22Rv1 (cell line): ENCODE measurements around the gene RABGAP1L.
"Not testable (repeated sequence)": the region's sequence is repeated elsewhere in the genome, so short reads cannot be mapped to it uniquely, and the experiment has no call there.

Experiments
- H3K27ac ChIP-seq: fragments of 450-650 bp; 2 replicates; pipeline ENCODE4 v1.5.1; 2017
- ZFX ChIP-seq: fragments of 450-650 bp; IDR thresholded peaks from 2 replicates; pipeline ENCODE4 v1.6.1; 2017; ENCODE audit warnings: antibody characterized with exemption, borderline replicate concordance
- TF ChIP-seq, protein P1 (sequence below): fragments of 450-650 bp; IDR thresholded peaks from 2 replicates; pipeline ENCODE4 v1.5.1; 2017; ENCODE audit warnings: mild to moderate bottlenecking

RABGAP1L gene

DNA sequence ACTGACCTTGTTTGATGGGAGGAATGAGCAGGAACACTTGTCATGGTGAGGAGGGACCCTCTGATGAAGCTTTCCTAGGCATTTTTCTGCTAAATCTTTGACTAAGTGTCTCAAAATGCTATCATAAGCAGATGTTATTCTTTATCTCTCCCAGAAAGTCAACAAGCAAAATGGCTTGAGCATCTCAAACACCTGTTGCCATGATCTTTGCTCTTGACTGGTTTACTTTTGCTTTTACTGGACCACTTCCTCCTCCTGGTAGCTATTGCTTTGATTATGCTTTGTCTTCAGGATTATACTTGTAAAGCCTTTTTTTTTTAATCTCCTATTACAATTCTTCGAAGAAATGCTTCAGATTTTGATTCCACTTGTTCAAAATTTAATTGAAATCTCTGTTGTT is 445.9 kb downstream of the RABGAP1L start:
- no peak for TF ChIP-seq ZFX
- TF ChIP-seq, protein P1, sequence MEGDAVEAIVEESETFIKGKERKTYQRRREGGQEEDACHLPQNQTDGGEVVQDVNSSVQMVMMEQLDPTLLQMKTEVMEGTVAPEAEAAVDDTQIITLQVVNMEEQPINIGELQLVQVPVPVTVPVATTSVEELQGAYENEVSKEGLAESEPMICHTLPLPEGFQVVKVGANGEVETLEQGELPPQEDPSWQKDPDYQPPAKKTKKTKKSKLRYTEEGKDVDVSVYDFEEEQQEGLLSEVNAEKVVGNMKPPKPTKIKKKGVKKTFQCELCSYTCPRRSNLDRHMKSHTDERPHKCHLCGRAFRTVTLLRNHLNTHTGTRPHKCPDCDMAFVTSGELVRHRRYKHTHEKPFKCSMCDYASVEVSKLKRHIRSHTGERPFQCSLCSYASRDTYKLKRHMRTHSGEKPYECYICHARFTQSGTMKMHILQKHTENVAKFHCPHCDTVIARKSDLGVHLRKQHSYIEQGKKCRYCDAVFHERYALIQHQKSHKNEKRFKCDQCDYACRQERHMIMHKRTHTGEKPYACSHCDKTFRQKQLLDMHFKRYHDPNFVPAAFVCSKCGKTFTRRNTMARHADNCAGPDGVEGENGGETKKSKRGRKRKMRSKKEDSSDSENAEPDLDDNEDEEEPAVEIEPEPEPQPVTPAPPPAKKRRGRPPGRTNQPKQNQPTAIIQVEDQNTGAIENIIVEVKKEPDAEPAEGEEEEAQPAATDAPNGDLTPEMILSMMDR = no peak
- no peak overlapping the region for H3K27ac ChIP-seq

DNA sequence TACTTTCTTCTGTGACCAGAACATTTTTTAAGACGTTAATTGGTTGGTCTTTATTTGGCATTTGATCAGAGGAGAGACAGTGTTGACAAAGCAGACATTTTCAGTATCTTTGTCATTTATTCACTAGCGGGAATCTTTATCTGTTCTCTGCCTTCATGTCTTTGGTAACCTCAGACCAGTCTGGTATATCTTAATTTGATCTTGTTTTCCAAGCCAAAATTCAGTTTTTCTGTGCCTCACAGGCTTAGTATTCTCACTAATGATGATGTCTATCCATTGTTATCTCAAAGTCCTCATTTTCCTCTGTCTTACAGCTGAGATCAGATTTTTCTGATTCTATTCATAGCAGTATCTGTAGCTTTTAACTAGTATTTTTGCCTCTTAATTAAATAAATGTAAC is 447.2 kb downstream of the RABGAP1L start:
- TF ChIP-seq, protein P1 = no peak
- TF ChIP-seq ZFX = no peak
- H3K27ac ChIP-seq = no peak overlapping the region

DNA sequence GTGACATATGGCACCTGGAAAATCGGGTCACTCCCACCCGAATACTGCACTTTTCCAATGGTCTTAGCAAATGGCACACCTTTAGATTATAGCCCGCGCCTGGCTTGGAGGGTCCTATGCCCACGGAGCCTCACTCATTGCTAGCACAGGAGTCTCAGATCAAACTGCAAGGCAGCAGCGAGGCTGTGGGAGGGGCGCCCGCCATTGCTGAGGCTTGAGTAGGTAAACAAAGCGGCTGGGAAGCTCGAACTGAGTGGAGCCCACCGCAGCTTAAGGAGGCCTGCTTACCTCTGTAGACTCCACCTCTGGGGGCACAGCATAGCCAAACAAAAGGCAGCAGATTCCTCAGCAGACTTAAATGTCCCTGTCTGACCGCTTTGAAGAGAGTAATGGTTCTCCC is 458.6 kb downstream of the RABGAP1L start:
- not testable (repeated sequence) for H3K27ac ChIP-seq

DNA sequence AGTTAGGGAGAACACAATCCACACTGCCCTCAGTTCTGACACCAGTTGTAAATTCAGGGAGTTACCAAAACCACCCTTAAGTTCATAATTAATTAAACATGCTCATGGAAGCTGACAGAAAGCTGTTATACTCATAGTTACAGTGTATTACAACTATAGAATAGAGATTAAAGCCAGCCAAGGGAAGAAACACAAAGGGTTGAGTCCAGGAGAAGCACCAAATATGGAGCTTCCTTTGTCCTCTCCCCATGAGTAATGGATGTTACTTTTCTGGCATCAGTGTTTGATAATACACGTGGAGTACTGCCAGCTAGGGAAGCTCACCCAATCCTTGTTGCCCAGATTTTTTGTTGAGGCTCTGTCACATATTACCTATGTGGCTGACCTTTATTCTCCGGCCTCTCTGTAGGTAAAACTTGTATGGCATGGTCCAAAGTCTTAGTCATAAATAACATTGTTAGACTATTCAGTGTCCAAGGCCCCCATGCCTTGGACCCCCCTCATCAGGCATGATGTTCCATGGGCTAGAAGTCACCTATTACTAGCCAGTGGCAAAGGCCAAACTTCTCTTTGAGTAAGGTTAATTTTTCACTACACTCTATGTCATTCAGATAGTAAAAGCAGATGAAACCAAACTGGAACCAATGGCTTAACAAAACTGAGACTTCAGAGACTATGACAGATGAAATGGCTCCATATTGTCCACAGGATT is 464.2 kb downstream of the RABGAP1L start:
- no peak for TF ChIP-seq ZFX
- TF ChIP-seq, protein P1 = no peak
- H3K27ac ChIP-seq = no peak overlapping the region

DNA sequence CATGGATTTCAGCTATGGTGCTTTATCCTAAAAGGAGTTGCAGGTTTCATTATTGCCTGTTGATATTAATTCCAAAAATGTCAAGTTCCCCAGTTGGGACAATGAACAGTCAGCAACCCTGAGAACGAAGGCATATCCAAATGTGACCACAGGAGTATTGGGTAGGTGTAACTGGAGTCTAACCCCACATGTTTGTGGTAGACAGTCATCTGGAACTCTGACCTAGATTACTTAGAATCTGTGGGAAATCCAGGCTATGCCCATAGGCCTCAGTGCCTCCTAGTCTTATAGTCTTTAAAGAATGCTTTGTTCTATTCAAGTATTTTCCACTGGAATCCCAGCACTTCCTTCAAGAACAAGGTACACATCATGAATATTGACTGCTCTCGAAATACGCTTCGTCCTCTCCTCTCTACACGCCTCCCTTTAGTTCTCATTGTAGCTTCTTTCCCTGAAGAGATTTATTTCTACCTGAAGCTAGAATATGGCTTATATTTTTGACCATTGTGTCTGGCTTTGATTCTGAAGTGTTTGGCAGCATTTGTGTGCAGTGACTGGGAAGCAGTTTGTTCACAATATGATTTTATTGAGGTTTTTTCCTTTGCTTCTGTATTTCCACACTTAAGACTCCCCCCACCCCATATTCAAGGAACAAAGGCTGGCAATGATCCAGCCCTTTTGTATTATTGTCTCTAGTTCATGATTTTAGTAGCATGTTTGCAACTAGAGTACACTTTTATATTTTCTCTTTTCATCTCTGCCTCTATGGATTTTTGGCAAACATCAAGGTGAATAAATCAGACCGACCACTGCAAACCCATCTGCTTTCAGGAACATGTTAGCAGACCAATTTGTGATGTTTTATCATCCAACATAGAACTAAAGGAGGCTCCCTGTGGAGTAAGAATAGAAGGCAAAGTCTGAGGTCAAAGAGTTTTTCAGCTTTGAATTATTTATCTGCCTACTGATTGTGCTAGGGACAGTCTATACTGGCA is 467.0 kb downstream of the RABGAP1L start:
- no peak for TF ChIP-seq ZFX
- TF ChIP-seq, protein P1 = no peak
- no peak overlapping the region for H3K27ac ChIP-seq

DNA sequence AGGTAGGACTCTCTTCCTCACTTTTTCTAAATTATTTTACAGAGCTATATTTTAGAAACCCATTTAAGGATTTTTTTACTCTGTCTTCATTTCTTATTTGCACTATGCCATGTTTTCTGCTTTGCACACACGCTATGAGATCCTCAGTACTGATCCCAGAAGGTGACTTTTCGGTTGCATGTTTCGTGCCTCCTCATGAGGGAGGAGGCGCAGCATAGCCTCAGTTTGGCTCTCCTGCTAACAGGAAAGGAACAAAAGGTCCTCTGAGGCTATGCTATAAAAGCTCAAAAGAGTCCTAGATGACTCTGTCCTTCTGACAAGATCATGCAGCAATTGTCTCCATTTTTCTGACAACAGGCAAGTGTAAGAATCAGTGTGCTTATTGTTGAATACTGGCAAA is 478.2 kb downstream of the RABGAP1L start:
- H3K27ac ChIP-seq = no peak overlapping the region
- TF ChIP-seq ZFX = no peak
- TF ChIP-seq, protein P1 = no peak

DNA sequence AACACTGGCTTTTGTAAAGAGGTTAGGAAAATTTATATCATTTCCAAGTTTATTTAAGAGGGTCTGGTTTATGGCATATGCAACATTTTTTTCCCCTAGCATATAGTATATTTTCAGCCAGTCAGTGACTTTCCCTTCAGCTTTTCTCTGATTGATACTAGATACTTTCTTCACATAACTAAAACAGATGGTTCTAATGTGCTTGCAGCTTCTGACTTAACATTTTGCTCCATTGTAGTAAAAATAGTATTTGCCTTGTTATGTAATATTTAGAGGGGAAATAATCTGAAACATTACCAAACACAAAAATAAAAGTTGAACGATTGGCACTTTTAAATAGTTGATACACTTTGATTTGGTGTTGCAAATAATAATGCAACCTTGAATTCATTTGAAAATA is 480.1 kb downstream of the RABGAP1L start:
- no peak overlapping the region for H3K27ac ChIP-seq
- TF ChIP-seq ZFX = no peak

DNA sequence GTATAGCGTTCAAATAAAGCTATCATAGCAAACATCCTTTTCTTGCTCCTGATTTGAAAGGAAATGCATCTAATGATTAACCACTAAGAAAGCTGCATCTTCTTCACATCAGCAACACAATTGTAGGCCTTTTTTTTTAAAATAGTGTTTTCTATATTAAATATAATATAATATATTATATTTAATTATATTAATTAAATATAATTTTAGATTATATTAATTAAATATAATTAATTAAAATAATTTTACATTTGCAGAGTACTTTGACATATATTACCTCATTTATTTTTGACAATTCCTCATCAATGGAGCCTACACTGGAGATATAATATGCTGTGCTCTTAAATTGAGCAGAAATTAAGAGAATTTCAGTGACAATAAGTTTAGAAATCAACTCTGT is 481.5 kb downstream of the RABGAP1L start:
- TF ChIP-seq, protein P1 = no peak
- H3K27ac ChIP-seq = no peak overlapping the region
